NT2/D1 (cell line): Measurements from ENCODE around the gene SUMO3.

ENCODE experiments used
- SUZ12 ChIP-seq: IDR thresholded peaks from 2 replicates; pipeline ENCODE4 v1.6.1; 2011; ENCODE audit not compliant: insufficient read length, insufficient read depth; ENCODE audit errors: extremely low read depth
- YY1 ChIP-seq: IDR thresholded peaks from 2 replicates; pipeline ENCODE4 v1.6.1; 2011; ENCODE audit not compliant: insufficient read length, insufficient read depth
- ZNF274 ChIP-seq: IDR thresholded peaks from 2 replicates; pipeline ENCODE4 v1.6.1; 2011; ENCODE audit warnings: mild to moderate bottlenecking, low read depth, low read length

GRCh38 chr21:44847261-44848056 is 29.6 kb upstream of the SUMO3 start:
- TF ChIP-seq ZNF274 (no peak), SUZ12 (no peak), YY1 (no peak)
